Measurements from ENCODE around the gene OPA3. TPM values are rescaled to one million over a fixed set of nuclear protein-coding genes. Genes with fewer than 3 reads are reported as not detected.
"Not testable (repeated sequence)": the region's sequence is repeated elsewhere in the genome, so short reads cannot be mapped to it uniquely, and the experiment has no call there.

Gene OPA3
- total RNA-seq, result 11.5 TPM

DNA sequence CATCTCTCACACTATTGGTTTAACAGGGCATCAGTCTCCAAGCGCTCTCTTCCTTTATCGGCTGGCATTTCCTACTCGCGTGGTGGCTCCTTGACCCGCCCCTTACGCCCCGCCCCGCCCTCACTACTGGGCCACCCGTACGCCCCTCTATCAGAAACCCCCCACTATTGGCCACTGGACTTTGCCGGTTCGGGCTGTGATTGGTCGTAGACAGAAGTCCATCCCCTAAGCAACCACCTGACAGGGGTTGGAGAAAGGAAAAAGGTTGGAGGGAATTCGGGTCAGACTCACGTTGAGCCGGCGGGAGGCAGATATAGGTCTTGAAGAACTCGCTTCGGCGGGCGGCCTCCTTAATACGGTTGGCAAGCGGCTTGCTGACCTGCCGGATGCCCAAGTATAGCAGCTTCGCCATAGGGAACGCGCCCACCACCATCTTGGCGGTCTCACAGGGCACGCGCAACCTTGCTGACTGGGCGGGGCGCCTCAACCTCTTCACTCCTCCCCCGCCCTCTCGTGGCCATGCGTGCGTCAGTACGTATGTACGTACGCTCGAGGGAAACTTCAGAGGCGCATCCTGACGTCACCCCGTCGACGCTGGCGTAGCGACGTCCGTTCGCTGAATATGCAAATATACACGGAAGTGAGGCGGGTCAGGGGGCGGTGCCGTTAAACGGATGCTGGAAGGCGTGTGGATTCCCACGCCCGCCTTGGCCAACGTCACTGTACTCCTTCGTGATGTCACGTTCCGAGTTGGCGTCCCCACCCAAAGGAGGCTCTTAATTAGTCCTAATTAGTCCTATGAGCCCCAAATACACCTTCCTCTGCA is at the start of gene OPA3:
OPA3 (minus strand) TSS at position 471 of the 826 bp plus-strand sequence; CDS start at position 433, 38 bp downstream.
- peak; percentile 100 for DNase-seq (ENCODE audit: low spot score)

DNA sequence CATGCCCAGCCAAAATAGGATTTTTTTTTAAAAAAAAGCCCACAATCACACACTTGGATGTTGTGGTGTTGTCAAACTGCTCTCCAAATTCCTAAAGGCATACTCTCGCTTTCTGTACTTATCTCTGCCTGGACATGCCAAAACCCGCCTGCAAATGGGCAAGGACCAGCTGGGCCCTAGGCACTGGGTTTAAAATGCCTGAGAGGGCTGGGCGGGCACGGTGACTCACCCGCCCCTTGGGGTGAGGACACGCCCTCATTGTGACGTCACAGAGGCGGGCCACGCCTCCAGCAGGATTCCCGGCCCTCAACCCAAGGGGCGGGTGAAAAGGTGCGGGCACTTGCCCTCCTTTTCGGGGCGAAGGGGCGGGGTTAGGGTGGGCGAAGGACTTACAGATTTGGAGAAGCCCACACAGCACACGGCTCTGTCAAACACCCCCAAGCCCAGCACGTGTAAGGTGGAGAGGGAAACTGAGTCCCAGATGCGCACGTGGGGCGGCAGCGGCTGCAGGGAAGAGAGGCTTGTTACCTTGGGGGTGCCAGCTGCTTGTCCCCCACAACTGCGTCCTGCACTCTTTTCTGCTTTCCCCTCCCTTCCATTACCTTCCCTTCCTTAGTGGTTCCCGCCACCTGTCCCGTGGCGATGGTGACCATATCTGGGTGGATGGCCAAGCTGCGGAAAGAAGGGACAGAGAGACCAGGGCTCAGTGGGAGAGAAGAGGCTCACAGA is 48.0 kb upstream of the OPA3 start:
- peak; percentile 65 for DNase-seq (ENCODE audit: low spot score)

DNA sequence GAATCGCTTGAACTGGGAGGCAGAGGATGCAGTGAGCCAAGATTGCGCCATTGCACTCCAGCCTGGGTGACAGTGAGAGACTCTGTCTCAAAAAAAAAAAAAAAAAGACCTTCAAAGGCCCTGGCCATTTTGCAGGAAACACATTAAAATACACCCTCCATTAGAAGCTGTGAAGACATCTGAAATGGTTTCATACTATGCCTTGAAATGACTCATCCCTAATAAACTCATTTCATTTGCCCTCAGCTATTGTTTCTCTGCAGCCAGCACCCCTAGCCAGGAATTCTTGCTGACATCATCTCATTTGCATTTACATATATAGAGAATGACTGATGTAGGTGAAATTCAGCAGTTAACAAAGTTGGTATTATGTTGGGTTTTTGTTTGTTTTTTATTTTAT is 45.9 kb upstream of the OPA3 start:
- no peak for DNase-seq (ENCODE audit: low spot score)

DNA sequence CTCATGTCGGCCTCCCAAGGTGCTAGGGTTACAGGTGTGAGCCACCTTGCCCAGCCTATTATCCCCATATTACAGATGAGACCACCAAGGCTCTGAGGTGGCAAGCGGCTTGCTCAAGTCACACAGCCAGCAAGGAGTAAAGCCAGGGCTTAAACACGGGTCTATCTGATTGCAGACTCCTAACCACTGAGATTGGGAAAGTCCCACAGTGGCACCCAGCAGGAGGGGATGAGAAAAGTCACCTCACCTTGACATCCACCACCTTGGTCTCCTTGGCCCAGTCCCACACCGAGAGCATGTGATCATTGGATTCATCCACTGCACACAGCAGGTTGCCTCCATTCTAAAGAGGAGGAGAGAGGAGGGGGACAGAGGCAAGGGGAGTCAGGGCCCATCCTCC is 45.1 kb upstream of the OPA3 start:
- DNase-seq (ENCODE audit: low spot score), result no peak

DNA sequence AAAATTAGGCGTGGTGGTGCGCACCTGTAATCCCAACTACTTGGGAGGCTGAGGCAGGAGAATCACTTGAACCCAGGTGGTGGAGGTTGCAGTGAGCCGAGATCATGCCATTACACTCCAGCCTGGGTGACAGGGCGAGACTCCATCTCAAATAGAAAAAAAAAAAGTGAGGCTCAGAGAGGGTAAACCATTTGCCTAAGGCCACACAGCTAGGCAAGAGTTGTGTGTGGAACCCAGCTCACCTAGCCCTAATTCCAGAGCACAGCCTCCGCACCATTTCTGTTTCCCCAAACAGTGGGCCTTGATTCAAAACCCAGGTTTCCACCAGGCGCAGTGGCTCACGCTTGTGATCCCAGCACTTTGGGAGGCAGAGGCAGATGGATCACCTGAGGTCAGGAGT is 43.6 kb upstream of the OPA3 start:
- not testable (repeated sequence) for DNase-seq (ENCODE audit: low spot score)

DNA sequence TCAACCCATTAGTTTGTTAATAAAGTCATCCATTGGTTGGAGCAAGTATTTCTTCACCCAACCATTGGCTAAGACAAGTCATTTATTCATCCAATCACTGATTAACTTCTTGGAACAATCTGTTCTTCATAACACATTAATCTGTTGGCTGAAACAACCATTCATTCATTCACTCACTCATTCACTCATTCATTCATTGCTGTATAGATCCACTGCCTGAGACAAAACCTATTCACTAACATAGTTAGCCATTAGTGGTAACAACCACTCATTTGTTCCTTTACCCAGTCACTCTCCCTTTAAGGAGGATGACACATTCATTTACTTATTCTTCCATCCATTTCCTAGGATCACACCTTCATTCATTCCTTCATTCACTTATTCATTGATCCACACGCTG is 39.4 kb upstream of the OPA3 start:
- no peak for DNase-seq (ENCODE audit: low spot score)

DNA sequence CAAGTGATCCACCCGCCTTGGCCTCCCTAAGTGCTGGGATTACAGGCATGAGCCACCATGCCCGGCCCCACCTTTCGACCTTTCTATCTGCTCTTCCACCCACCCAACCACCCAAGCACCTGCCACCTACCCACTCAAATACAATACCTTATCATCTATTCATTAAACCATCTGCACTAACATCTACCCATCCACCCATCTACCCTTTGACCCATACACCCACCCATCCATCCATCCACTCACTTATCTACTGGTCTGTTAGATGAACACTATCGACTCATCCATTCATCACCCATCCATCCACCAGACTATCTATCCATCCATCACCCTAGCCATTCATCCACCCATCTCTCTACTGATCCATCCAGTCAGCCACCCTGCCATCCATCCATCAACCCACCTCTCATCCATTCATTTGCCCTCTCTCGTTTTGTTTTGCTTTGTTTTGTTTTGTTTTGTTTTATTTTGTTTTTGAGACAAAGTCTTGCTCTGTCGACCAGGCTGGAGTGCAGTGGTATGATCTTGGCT is 37.4 kb upstream of the OPA3 start:
- no peak for DNase-seq (ENCODE audit: low spot score)

DNA sequence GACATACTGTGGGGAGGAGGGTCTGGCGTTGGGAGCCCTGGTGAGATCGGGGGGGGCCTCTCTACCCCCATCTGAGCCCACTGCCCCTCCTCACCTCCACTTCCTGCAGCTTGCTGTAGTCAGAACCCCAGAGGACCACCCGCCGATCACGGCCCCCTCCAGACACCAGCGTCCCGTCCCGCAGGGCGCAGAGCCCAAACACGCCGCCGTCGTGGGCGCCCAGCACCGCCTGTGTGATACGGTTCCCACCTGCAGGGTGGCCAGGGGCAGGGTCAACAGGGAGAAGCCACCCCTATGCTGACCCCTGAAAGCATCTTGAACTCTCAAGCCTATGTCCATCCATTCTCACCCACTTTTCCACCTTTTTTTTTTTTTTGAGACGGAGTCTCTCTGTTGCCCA is 36.8 kb upstream of the OPA3 start:
- no peak for DNase-seq (ENCODE audit: low spot score)

DNA sequence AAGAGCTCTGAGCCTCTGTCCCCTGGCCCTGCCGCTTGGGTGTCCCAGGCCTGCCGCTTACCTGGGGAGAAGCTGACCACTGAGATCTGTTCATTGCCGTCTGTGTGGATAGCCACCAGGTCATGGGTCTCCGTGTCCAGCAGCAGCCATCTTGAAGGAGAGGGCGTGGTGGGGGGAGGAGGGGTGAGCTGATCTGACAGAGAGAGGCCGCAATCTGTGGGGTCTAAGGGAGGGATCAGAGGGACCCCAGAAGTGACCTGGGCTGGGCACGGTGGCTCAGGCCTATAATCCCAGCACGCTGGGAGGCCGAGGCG is 32.1 kb upstream of the OPA3 start:
- no peak for DNase-seq (ENCODE audit: low spot score)

DNA sequence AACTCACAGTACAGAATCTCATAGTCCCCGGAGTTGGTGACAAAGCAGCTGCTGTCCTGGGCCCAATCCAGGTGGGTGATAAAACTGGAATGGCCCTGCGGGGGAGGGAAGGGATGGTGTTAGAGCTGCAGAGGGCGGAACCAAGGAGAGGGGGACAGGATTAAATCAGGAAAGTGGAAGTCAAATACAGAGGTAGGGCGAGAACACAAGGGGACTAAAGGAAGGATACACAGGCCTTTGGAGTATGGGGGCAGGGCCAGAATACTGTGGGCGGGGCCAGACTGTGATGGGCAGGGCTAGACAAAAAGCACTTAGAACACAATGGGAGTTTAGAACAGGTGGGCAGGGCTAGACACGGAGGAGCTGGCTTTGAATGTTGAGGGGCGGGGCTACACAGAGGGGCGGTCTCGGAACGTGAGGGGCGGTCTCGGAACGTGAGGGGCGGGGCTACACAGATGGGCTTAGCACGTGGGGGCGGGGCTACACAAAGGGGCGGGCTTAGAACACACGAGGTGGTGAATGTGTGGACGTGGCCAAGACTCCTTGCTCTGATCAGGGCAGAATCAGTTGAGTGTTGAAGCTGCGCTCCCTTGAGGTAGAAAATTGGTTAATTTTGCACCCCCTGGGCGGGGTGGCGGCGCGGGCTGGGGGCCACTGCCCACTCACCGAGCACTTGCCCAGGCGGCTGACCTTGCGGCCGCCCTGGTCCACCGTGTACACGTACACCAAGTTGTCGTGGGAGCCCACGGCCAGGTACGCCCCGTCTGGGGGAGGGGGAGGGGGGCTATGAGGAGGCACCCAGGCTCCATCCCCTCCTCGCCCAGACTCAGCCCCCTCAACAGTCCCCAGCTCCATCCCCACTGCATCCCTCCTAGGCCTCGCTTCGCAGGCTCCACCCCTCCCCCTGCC is 31.4 kb upstream of the OPA3 start:
- peak; percentile 69 for DNase-seq (ENCODE audit: low spot score)

DNA sequence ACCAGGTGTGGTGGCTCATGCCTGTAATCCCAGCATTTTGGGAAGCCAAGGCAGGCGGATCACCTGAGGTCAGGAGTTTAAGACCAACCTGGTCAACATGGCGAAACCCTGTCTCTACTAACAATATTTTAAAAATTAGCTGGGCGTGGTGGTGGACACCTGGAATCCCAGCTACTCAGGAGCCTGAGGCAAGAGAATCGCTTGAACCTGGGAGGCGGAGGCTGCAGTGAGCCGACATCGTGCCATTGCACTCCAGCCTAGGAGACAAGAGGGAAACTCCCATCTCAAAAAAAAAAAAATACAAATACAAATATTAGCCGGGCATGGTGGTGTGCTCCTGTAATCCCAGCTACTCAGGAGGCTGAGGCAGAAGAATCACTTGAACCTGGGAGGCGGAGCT is 30.5 kb upstream of the OPA3 start:
- not testable (repeated sequence) for DNase-seq (ENCODE audit: low spot score)

DNA sequence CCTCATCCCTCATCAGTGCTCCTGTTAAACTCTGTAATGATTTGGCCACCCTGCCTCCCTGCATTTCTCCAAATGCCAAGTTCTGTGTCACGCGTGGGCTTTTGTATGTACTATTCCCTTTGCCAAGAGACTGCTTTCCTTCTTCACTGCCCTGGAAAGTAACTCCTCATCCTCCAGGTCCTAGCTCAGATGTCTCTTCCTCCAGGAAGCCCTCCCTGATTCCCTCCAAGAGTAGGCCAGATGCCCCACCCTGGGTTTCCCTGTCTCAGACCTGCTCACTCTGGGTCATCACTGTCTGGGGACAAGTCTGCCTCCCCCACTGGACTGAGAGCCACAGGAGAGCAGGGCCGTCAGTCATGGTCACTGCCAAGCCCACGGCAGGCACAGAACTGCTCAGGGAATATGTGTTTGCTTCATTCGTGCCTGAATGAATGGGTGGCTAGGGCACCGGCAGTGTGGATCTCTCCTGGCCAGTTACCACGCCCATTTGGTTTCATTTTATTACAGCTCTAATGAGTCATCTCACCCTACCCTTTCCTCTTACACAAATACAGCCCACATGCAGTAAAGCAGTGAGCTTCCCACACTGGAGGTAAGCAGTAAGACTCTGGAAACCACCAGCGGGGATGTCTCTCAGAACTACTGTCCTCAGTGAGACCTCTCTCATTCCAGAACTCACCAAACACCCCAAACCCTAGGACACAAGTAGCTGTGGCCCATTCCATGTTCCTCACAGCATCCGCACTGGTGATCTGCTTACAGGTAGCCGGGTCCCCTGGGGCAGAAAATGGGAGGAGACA is 29.5 kb upstream of the OPA3 start:
- DNase-seq (ENCODE audit: low spot score), result peak; percentile 26

DNA sequence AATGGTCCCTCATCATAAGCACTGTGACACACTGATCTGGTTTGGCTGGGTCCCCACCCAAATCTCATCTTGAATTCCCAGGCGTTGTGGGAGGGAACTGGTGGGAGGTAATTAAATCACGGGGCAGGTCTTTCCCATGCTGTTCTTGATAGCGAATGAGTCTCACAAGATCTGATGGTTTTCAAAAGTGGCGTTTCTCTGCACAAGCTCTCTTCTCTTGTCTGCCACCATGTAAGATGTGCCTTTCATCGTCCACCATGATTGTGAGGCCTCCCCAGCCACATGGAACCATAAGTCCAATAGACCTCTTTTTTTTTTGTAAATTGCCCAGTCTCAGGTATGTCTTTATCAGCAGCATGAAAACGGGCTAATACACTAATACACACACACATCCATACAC is 24.3 kb upstream of the OPA3 start:
- no peak for DNase-seq (ENCODE audit: low spot score)

DNA sequence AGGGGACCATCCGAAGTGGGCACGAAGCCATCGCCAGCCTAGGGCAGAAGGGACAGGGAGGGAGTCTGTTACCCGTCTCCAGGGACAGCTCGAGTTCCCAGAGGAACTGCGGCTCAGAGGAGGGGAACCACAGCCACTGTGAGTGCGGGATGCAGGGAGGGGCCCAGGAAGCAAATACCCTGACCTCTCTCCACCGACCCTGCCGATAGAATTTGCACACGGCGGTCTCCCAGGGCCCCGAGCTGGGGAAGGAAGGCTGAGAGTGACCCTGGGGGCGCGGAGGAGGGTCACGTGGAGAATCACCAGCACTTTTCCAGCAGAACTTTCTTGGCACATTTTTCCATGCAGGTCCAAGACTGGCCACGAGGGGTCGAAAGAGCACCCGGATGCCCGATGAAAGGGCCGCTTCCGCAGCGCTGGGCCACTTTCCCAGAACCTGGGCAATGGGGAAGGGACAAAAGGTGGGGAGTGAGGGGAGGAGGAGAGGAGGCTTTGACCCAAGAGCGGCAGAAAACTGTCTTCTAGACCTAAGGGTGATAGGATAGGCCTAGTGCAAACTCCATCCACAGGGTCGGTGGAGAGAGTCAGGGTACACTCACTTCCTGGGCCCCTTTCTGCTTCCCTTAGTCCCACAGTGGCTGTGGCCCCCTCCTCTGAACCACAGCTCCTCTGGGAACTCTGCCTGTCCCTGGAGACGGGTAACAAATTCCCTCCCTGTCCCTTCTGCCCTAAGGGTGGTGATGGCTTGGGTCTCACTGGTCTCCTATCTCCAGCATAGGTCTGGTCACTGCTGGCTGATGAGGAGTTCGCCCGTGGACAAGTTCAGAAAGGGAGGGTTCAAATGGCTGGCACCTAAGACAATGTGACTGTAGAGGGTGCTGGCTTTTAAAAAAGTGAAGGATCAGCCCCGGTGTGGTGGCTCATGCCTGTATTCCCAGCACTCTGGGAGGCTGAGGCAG is 22.7 kb upstream of the OPA3 start:
- peak; percentile 78 for DNase-seq (ENCODE audit: low spot score)

DNA sequence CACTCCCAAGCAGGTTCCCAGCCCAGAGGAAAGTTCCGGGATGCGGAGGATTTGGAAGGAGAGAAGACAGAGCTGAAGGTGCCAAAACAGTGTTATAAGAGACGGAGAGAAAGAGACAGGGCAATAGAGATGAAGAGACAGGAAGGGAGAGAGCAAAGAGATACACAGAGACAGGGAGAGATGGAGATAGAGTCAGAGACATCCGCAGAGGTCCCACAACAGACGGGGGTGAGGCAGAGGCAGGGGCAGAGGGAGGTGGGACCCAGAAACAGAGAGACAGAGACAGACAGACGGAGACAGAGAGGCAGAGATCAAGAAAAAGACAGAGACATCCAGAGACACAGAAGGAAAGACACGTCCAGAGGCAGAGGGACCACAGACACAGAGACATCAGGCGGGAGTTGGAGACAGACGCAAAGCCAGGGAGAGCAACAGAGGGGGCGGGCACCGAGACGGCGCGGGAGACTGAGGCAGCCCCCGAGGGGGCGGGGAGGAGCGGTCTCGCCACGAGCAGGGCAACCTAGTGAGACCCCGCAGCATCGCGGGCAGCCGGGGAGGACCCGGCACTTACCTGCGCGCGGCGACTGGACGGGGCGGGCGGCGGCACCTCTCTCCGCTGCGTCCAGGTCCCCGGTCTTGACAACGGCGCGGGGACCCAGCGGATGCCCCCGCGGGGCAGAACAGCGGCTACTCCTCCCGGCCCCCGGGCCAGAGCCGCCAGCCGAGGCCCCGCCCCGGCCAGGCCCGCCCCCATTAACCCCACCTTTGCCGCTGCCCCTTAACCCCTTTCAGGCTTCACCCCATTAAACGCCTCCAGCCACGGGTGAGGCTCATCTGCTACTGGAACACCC is 17.1 kb upstream of the OPA3 start, which contains the start of gene GPR4:
GPR4 (minus strand) TSS at position 689 of the 851 bp plus-strand sequence. CDS start 10,346 bp downstream, outside the sequence.
- DNase-seq (ENCODE audit: low spot score), result no peak

DNA sequence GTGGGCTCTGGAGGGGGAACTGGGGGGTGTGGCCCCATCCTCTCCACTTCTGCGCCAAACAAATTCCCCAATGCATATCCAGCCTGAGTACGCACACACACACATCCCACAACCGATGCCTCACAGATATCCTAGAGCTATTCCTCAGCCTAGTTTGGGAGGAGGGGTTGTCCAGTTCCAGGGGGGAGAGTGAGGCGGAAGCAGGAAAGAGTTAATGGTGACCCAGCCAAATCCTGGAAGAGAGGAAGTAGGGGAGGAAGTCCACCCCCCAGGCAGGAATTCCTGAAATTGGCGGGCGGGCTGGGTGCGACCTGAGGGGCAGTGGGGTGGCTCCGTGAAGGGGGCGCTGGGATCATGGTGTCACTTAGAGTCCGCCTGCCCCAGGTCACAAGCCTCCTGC is 16.5 kb upstream of the OPA3 start:
- no peak for DNase-seq (ENCODE audit: low spot score)

DNA sequence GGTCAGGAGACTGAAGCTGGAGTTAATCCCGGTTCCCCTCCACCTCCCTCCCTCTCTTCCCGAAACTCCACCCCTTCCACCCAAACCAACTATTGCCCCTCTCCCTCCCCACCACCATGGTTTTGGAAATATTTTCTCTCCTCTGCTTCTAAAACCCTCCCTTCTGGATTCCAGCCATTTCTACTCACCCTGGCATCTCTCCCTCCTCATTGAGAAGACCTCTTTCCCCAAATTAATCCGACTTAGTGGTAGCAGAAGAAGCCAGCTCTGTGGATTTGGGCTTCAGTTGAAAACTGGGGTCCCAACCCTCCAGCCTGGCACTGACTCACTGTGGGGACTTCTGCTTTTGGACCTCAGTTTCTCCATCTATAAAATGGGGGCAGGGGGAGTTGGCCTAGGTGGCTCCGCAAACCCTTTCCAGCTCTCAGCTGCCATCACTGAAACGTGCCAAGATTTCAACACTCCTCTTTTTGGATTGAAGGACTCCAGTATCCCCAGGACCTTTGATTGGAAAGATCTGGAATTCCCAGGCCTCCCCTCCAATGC is 15.8 kb upstream of the OPA3 start:
- DNase-seq (ENCODE audit: low spot score), result no peak

DNA sequence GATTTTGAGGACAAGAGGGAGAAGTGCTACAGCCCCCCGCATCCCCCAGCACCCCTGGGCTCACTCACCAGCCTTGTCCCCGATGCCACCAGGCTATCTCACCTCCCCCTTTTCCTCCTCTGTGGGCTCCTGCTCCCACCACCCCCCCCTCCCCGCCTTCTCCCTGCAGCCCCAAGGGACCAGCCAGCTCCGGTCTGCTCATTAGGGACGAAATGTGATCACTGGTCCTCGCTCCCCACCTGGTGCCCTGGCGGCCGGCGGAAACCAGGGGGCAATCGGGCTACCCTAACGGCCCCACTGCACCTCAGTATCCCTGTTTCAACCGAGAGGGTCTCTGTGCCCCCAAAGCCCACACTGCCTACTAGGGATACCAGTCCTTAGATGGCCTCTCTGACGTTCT is 14.7 kb upstream of the OPA3 start:
- no peak for DNase-seq (ENCODE audit: low spot score)
